Activated T-cell treated with anti-CD3 and anti-CD28 coated beads, Interleukin-2, amount 50 U/mL, for 72 hours (primary cell): ENCODE measurements around the gene WFS1. TPM values are rescaled to one million over a fixed set of nuclear protein-coding genes. Genes with fewer than 3 reads are reported as not detected.
A peak's percentile ranks its signal among the peaks of the same experiment; 100 is the strongest.

ENCODE experiments used
- ATAC-seq, 2 donors: fragments of 150-1000 bp; cut with Tn5 transposase; replicated peaks in 1 of 2; 2 replicates each; pipeline ENCODE4 v1.10.0; 2021; ENCODE audit warnings: moderate library complexity in 2 of 2, mild to moderate bottlenecking in 1 of 2
- DNase-seq, 2 donors: peaks; one replicate each; pipeline ENCODE4 v3.0.0; 2021 to 2022; ENCODE audit warnings: mixed read lengths in 1 of 2
- H3K27ac Mint-ChIP-seq: one replicate; pipeline ENCODE4 v1.8.0; 2022; ENCODE audit warnings: mild to moderate bottlenecking, moderate library complexity, mixed read lengths
- H3K27me3 Mint-ChIP-seq: one replicate; pipeline ENCODE4 v1.8.0; 2022; ENCODE audit warnings: low read depth, mixed read lengths
- H3K36me3 Mint-ChIP-seq, 2 donors: one replicate each; pipeline ENCODE4 v1.8.0; 2022; ENCODE audit warnings: mixed read lengths in 2 of 2, mild to moderate bottlenecking in 1 of 2; ENCODE audit not compliant: insufficient read depth in 2 of 2
- H3K4me1 Mint-ChIP-seq: one replicate; pipeline ENCODE4 v1.8.0; 2022; ENCODE audit warnings: low read depth, mixed read lengths
- H3K4me3 Mint-ChIP-seq, 2 donors: one replicate each; pipeline ENCODE4 v1.8.0; 2022; ENCODE audit warnings: mild to moderate bottlenecking in 2 of 2, mixed read lengths in 2 of 2, moderate library complexity in 2 of 2
- H3K9me3 Mint-ChIP-seq, 2 donors: one replicate each; pipeline ENCODE4 v1.8.0; 2022; ENCODE audit warnings: mixed read lengths in 2 of 2
- total RNA-seq, 2 donors: library from RNA; stranded (reverse); gene quantifications; one replicate each; pipeline ENCODE4 v1.2.3, GENCODE V29; 2022

Gene WFS1
- total RNA-seq, 2 donors from 2014 or later, result 5.3 to 7.4 TPM

- no peaks in the 10 kb centered on the region for H3K36me3 Mint-ChIP-seq
- no peak overlapping the region for H3K4me3 Mint-ChIP-seq
- peak; percentile 12 to 30 for DNase-seq
- no peak overlapping the region for H3K27ac Mint-ChIP-seq
- no peaks in the 10 kb centered on the region for H3K9me3 Mint-ChIP-seq
- H3K4me1 Mint-ChIP-seq, result peaks cover 12% of the 10 kb centered on the region
- H3K27me3 Mint-ChIP-seq, result peaks cover 38% of the 10 kb centered on the region
- no peak for ATAC-seq
These were observed 63.9 kb downstream of the WFS1 start for GRCh38 chr4:6333301-6334202.

DNA sequence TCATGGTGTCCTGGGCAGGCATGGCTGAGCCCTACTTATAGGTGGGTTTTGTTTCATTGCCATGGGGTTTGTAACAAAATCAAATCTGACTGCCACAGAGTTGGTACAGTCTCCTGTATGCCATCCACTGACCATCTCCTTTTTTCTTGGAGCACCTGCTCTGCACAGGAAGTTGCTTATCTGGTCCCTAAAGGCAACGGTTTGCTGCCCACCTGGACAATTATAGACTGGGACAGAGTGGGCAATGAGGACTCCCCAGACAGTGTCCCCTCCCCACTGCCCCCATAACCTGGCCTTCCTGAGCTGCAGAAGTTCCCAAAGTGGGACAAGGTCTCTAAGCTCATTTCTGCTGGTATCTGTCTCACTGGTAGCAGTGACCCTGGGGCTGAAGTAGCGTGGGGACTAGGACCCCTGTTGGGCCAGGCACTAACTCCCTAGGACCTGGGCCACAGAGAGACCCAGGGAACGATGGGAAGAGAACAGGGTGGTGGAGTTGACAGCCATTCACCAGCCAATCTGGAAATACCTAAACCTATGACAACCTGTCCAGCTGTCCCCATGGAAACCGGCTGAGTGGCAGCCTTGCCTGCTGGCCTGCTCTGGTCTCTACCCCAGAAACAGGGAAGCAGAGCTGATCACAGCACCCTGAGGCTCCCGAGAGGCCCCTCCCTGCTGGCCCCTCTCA lies 64.7 kb downstream of the WFS1 start:
- peaks cover 13% of the 10 kb centered on the region for H3K4me1 Mint-ChIP-seq
- ATAC-seq (no peak), DNase-seq (no peak)
- no peak overlapping the region for H3K4me3 Mint-ChIP-seq
- no peaks in the 10 kb centered on the region for H3K36me3 Mint-ChIP-seq
- no peaks in the 10 kb centered on the region for H3K9me3 Mint-ChIP-seq
- H3K27ac Mint-ChIP-seq, result no peak overlapping the region
- H3K27me3 Mint-ChIP-seq, result peaks cover 46% of the 10 kb centered on the region

- peaks cover 13% of the 10 kb centered on the region for H3K4me1 Mint-ChIP-seq
- no peaks in the 10 kb centered on the region for H3K9me3 Mint-ChIP-seq
- no peaks in the 10 kb centered on the region for H3K36me3 Mint-ChIP-seq
- H3K27me3 Mint-ChIP-seq, result peaks cover 48% of the 10 kb centered on the region
- H3K27ac Mint-ChIP-seq, result no peak overlapping the region
- DNase-seq, result no peak
- ATAC-seq, result no peak
- no peak overlapping the region for H3K4me3 Mint-ChIP-seq
These were observed 65.5 kb downstream of the WFS1 start for GRCh38 chr4:6335040-6335590.

DNA sequence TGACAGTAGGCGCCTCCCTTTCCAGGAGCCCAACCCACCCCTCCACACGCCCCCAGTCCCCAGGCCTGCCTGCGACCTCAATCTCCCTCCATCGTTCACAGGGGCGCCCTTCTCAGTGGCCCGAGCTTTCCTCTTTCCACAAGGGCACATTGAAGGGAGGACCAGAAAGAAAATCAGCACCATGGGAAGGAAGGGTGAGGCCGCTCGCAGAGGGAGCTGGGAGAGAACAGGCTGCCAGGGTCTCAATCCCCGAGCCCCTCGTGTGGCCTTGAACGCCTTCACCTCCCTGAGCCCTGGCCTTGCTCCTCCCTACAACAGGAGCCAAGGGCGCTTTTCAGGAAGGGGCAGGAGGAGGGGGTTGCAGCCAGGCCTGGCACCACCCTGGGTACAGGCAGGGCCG lies 66.5 kb downstream of the WFS1 start:
- H3K36me3 Mint-ChIP-seq, result no peaks in the 10 kb centered on the region
- DNase-seq, result no peak
- no peak overlapping the region for H3K27ac Mint-ChIP-seq
- H3K4me3 Mint-ChIP-seq, result no peak overlapping the region
- no peaks in the 10 kb centered on the region for H3K9me3 Mint-ChIP-seq
- ATAC-seq, result no peak
- H3K27me3 Mint-ChIP-seq, result peaks cover 48% of the 10 kb centered on the region
- peaks cover 13% of the 10 kb centered on the region for H3K4me1 Mint-ChIP-seq

- peaks cover 13% of the 10 kb centered on the region for H3K4me1 Mint-ChIP-seq
These were observed 67.8 kb downstream of the WFS1 start for GRCh38 chr4:6337331-6337935.

DNA sequence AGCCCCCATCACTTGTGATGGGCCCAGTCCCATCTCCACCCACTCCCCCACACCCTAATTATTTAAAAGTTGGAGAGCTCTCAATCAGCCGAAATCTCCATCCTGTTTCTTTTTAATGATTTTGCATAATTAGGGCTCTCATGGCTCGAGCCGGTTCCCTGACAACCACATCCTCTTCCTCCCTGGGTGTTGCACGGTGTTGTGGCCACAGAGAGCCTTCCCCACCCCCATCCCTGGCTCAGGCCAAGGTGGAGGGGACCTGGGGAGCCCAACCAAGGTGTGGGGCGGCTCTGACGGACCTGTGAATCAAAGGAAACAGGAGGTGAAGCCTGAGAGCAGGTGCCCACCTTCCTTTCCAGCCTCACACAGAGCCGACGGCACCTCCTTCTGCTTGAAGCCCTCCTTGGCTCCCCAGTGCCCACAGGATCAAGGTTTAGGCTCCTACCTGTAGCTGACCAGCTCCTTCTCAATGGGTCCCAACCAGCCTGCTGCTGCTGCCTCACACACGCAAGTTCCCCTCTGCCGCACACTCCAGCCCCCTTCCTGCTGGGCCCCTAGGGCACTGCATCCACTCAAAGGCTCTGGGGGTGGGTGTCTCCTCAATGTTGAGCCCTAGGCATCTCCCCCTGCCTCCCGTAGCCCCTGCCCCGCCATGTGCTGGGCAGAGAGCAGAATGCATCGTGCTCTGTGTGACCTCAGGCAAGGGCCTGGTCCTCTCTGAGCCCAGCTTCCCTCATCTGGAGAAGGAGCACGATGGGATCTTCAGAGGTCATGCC lies 68.7 kb downstream of the WFS1 start:
- H3K4me3 Mint-ChIP-seq, result peak overlapping the region in 1 of 2 donors; percentile 60
- H3K36me3 Mint-ChIP-seq, result no peaks in the 10 kb centered on the region
- H3K27ac Mint-ChIP-seq, result no peak overlapping the region
- no peaks in the 10 kb centered on the region for H3K9me3 Mint-ChIP-seq
- peaks cover 44% of the 10 kb centered on the region for H3K27me3 Mint-ChIP-seq
- no peak for DNase-seq
- peaks cover 13% of the 10 kb centered on the region for H3K4me1 Mint-ChIP-seq
- ATAC-seq, result peak in 1 of 2 donors; percentile 32

More at GRCh38 chr4:6337331-6337935, 67.8 kb downstream of the WFS1 start:
- H3K27ac Mint-ChIP-seq, result no peak overlapping the region
- H3K36me3 Mint-ChIP-seq, result no peaks in the 10 kb centered on the region
- ATAC-seq (no peak), DNase-seq (no peak)
- peaks cover 48% of the 10 kb centered on the region for H3K27me3 Mint-ChIP-seq
- no peaks in the 10 kb centered on the region for H3K9me3 Mint-ChIP-seq
- H3K4me3 Mint-ChIP-seq, result peak overlapping the region in 1 of 2 donors; percentile 60

- Mint-ChIP-seq H3K27ac (no peak overlapping the region), H3K4me3 (no peak overlapping the region)
These were observed 69.5 kb downstream of the WFS1 start for GRCh38 chr4:6338951-6339817.

DNA sequence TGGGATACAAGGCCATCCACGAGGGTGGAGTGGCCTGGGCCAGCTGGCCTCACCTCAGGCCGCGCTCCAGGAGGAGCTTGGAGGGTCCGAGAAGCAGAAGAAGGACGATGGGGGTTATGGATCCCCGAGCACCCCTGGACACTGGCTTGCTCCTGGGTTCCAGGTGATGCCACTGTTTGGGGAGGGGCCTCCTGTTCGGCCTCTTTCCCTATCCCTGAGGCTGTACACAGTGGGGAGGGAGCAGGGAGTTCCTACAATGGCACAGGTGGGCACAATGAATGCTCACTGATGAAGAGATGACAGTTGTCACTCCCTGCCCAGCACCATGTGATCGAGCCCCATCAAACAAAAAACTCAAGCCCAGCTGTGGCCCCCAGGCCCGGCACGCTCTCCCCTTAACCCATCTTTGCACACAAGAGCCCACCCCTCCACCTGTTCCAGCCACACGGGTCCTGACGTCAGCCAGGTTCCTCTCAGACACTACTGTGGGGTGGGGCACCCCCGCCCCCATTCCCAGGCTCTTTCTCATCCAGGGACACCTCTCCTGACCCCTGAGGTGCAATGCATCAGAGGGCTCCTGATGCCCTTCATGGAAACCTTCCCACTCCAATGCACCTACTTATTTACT lies 70.3 kb downstream of the WFS1 start:
- H3K9me3 Mint-ChIP-seq, result no peaks in the 10 kb centered on the region
- H3K4me1 Mint-ChIP-seq, result peaks cover 13% of the 10 kb centered on the region
- H3K27ac Mint-ChIP-seq, result no peak overlapping the region
- no peak for DNase-seq
- H3K36me3 Mint-ChIP-seq, result no peaks in the 10 kb centered on the region
- ATAC-seq, result no peak
- H3K27me3 Mint-ChIP-seq, result peaks cover 41% of the 10 kb centered on the region
- H3K4me3 Mint-ChIP-seq, result no peak overlapping the region

More at GRCh38 chr4:6338951-6339817, 69.5 kb downstream of the WFS1 start:
- peaks cover 13% of the 10 kb centered on the region for H3K4me1 Mint-ChIP-seq
- H3K9me3 Mint-ChIP-seq, result no peaks in the 10 kb centered on the region
- DNase-seq (no peak), ATAC-seq (no peak)
- no peaks in the 10 kb centered on the region for H3K36me3 Mint-ChIP-seq
- H3K27me3 Mint-ChIP-seq, result peaks cover 44% of the 10 kb centered on the region

DNA sequence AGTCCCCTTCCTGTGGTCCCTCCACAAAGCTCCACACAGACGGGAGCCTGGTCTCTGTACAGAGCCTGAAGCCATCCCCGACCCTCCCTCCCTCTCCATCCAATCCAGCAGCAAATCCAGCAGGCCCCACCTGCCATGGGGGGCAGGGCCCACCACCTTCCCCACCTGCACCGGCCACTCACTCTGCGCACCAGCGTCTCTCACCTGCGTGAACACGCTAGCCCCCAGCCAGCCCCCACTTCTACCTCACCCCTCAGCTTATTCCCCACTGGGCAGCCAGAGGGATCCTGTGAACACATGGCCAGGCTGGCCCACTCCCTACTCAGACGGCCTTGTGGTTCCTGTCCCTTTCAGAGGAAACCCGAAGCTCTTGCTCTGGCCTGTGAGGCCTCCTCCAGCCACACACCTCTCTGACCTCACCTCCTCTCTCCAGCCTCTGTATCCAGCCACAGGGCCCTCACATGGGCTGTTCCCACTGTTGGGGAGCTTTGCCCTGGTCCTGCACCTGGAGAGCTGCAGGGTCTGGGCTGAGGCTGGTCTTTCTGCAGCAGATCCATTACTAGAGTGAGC lies 70.9 kb downstream of the WFS1 start:
- DNase-seq (no peak), ATAC-seq (no peak)
- H3K27me3 Mint-ChIP-seq, result peaks cover 35% of the 10 kb centered on the region
- no peak overlapping the region for H3K4me3 Mint-ChIP-seq
- H3K27ac Mint-ChIP-seq, result no peak overlapping the region
- H3K36me3 Mint-ChIP-seq, result no peaks in the 10 kb centered on the region
- peaks cover 13% of the 10 kb centered on the region for H3K4me1 Mint-ChIP-seq
- H3K9me3 Mint-ChIP-seq, result no peaks in the 10 kb centered on the region

DNA sequence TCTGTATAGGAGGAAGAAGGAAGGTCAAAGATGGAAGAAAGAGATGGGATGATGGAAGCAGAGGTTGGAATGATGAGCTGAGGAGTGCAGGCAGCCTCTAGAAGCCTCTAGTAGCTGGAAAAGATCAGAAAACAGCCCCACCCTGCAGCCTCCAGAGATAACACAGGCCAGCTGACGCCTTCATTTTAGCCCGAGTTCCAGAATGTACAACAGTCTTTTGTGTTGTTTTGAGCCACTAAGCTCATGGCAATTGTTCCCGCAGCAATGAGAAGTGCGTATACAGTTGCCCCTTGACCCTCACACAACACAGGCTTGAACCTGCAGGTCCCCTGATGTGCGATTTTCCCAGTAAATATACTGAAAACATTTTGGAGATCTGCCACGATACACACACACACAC lies 72.0 kb downstream of the WFS1 start:
- Mint-ChIP-seq H3K36me3 (no peaks in the 10 kb centered on the region), H3K27ac (no peak overlapping the region), H3K9me3 (no peaks in the 10 kb centered on the region), H3K4me3 (no peak overlapping the region), H3K4me1 (peaks cover 13% of the 10 kb centered on the region), H3K27me3 (peaks cover 32% of the 10 kb centered on the region)
- no peak for ATAC-seq
- no peak for DNase-seq

- Mint-ChIP-seq H3K4me1 (peaks cover 10% of the 10 kb centered on the region), H3K9me3 (no peaks in the 10 kb centered on the region), H3K27me3 (peaks cover 23% of the 10 kb centered on the region), H3K36me3 (no peaks in the 10 kb centered on the region), H3K4me3 (no peak overlapping the region), H3K27ac (no peak overlapping the region)
- DNase-seq (no peak), ATAC-seq (no peak)
These were observed 73.1 kb downstream of the WFS1 start for GRCh38 chr4:6342530-6343293.
